SU-DHL-6 (cell line): Measurements from ENCODE around the gene HNF4A.

Source experiments
- EZH2phosphoT487 ChIP-seq: fragments of 200-600 bp; sonication (generic), shearing (Covaris generic); conservative IDR thresholded peaks from 2 replicates; pipeline ENCODE4 v1.6.1; 2018; ENCODE audit warnings: mild to moderate bottlenecking, antibody characterized with exemption, low read length, moderate library complexity, mixed read lengths
- TF ChIP-seq, protein P1 (sequence below): fragments of 200-600 bp; sonication (generic); IDR thresholded peaks from one replicate; pipeline ENCODE4 v1.5.1; 2017; ENCODE audit warnings: antibody characterized with exemption, mild to moderate bottlenecking, low read length, moderate library complexity; ENCODE audit not compliant: insufficient read depth, poor library complexity, severe bottlenecking

DNA sequence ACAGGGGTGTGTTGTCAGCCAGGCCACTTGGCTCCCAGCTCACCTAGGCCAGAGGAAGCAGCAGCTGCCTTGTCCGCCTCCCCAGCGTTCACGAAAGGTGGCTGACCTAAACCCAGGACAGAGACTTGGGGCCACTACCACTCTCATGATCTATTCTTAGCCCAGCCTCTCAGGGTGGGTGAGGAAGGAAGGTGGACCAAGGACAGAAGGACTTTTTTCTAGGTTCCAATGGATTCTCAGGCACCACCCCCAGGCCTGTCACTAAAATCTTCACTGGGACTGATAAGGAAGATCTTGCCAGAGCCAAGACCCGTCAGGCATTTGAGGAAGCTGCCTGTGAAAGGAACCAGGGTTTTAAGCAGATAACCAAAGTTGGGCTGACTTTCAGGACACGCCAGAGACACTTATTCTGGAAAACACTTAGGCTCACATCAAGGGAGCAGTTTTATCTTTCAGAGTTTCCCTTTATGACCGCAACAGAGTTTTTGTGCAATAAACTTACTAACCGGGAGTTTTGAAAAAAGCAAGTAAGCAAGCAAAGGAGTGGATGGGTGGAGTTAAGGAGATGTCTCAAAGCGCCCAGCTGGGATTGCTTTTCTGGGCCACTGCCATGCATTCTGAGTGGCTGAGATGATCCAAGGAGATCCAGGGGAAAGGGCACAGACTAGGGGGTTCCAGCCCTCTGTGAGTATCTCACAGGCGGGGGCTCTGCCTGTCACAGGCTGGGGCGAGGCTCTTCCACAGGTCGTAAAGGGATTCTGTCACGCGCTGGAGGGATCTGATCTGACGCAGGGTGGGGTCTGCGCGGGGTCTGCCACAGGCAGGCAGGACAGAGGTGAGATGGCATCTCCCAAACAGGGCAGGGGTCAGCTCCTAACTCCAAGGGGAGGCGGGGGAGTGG is 45.5 kb upstream of the HNF4A start:
- TF ChIP-seq, protein P1, sequence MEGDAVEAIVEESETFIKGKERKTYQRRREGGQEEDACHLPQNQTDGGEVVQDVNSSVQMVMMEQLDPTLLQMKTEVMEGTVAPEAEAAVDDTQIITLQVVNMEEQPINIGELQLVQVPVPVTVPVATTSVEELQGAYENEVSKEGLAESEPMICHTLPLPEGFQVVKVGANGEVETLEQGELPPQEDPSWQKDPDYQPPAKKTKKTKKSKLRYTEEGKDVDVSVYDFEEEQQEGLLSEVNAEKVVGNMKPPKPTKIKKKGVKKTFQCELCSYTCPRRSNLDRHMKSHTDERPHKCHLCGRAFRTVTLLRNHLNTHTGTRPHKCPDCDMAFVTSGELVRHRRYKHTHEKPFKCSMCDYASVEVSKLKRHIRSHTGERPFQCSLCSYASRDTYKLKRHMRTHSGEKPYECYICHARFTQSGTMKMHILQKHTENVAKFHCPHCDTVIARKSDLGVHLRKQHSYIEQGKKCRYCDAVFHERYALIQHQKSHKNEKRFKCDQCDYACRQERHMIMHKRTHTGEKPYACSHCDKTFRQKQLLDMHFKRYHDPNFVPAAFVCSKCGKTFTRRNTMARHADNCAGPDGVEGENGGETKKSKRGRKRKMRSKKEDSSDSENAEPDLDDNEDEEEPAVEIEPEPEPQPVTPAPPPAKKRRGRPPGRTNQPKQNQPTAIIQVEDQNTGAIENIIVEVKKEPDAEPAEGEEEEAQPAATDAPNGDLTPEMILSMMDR = no peak
- TF ChIP-seq EZH2phosphoT487 = no peak
